Lower leg skin (tissue), 3 donors: Measurements from ENCODE around the gene ANKRD17.

Experiments used
- CTCF ChIP-seq, 3 donors: fragments of 450-650 bp; IDR thresholded peaks; one replicate each; pipeline ENCODE4 v1.5.1; 2016; ENCODE audit warnings: antibody characterized with exemption in 3 of 3, mild to moderate bottlenecking in 3 of 3, moderate library complexity in 2 of 3
- POLR2A ChIP-seq, 2 donors: fragments of 450-650 bp; IDR thresholded peaks; one replicate each; pipeline ENCODE4 v1.6.1; 2016 to 2017; ENCODE audit warnings: antibody characterized with exemption in 2 of 2, mild to moderate bottlenecking in 1 of 2, moderate library complexity in 1 of 2

- TF ChIP-seq CTCF (IDR thresholded peaks at IDR 0.05) (no peak), POLR2A (IDR thresholded peaks at IDR 0.05) (no peak)
These were observed 149.1 kb downstream of the ANKRD17 start for GRCh38 chr4:73109493-73109892.
